Astrocyte (in vitro differentiated cells and primary cell): ENCODE results near the gene CDKAL1.

Source experiments
- CTCF ChIP-seq: IDR thresholded peaks from 2 replicates; pipeline ENCODE4 v1.5.1; 2011; ENCODE audit warnings: low read depth, mild to moderate bottlenecking, inconsistent platforms, low read length, moderate library complexity; ENCODE audit not compliant: insufficient read depth
- EZH2 ChIP-seq: IDR thresholded peaks from 2 replicates; pipeline ENCODE4 v1.6.1; 2012; ENCODE audit warnings: mild to moderate bottlenecking, low read length, inconsistent platforms; ENCODE audit not compliant: insufficient read depth

- TF ChIP-seq EZH2 (no peak), CTCF (no peak)
Observed at GRCh38 chr6:21107796-21108195, 573.5 kb downstream of the CDKAL1 start.
